ENCODE results near the gene PRKN.

- no peak for TF ChIP-seq CTCF (conservative IDR thresholded peaks at IDR 0.05; ENCODE audit: low read depth in 2 of 2)
- no peak for TF ChIP-seq EZH2 (IDR thresholded peaks at IDR 0.05; ENCODE audit: low read depth, unreplicated experiment)
- TF ChIP-seq STAT1 (IDR thresholded peaks at IDR 0.05; ENCODE audit: unreplicated experiment): no peak
- TF ChIP-seq CREB1 (CRISPR knock-in tag; IDR thresholded peaks at IDR 0.05; ENCODE audit: low read depth): no peak
- TF ChIP-seq REST (IDR thresholded peaks at IDR 0.05; ENCODE audit: unreplicated experiment): no peak
- TF ChIP-seq ETS1 (IDR thresholded peaks at IDR 0.05): no peak
- no peak for TF ChIP-seq EZH2phosphoT487 (IDR thresholded peaks at IDR 0.05; ENCODE audit: unreplicated experiment)
- no peak for TF ChIP-seq POLR2AphosphoS5 (IDR thresholded peaks at IDR 0.05; ENCODE audit: low read depth)
- TF ChIP-seq ZNF331 (CRISPR knock-in tag; IDR thresholded peaks at IDR 0.05; ENCODE audit: low read depth): no peak
- no peak for TF ChIP-seq JUNB (IDR thresholded peaks at IDR 0.05; ENCODE audit: unreplicated experiment)
These were observed 636.8 kb downstream of the PRKN start for GRCh38 chr6:162090734-162091133.

Measured in GM23338 (cell line).